Activated naive CD4-positive, alpha-beta T cell (primary cell): ENCODE results near the gene TMEM212.
"Not testable (repeated sequence)": the region's sequence is repeated elsewhere in the genome, so short reads cannot be mapped to it uniquely, and the experiment has no call there.

Experiments
- DNase-seq, 4 experiments: peaks; one replicate each; lab custom pipeline; 2025; lab: John Stamatoyannopoulos, UW

Gene TMEM212

GRCh38 chr3:171890398-171890797 is 47.2 kb downstream of the TMEM212 start:
- no peak for DNase-seq

- no peak for DNase-seq
Measured at GRCh38 chr3:171892457-171892856, 49.3 kb downstream of the TMEM212 start.

- DNase-seq, result no peak
Measured at GRCh38 chr3:171895291-171895690, 52.1 kb downstream of the TMEM212 start.

GRCh38 chr3:171895900-171896299 is 52.8 kb downstream of the TMEM212 start:
- DNase-seq, result no peak

- DNase-seq, result no peak
Measured at GRCh38 chr3:171896316-171896715, 53.2 kb downstream of the TMEM212 start.

GRCh38 chr3:171898192-171898591 is 55.0 kb downstream of the TMEM212 start:
- no peak for DNase-seq

GRCh38 chr3:171900446-171900845 is 57.3 kb downstream of the TMEM212 start:
- DNase-seq, result no peak

- DNase-seq, result no peak
Measured at GRCh38 chr3:171901615-171902312, 58.6 kb downstream of the TMEM212 start.

GRCh38 chr3:171904829-171905228 is 61.7 kb downstream of the TMEM212 start:
- no peak for DNase-seq

GRCh38 chr3:171906503-171906902 is 63.4 kb downstream of the TMEM212 start:
- not testable (repeated sequence) for DNase-seq

GRCh38 chr3:171906951-171907676 is 64.0 kb downstream of the TMEM212 start:
- DNase-seq, result no peak

- DNase-seq, result no peak
Measured at GRCh38 chr3:171907761-171908160, 64.6 kb downstream of the TMEM212 start.

GRCh38 chr3:171908731-171909130 is 65.6 kb downstream of the TMEM212 start:
- no peak for DNase-seq
